Esophagus (tissue), 2 donors: ENCODE measurements around the gene KCNJ12. TPM values are rescaled to one million over a fixed set of nuclear protein-coding genes. Genes with fewer than 3 reads are reported as not detected.

Source experiments
- H3K27ac ChIP-seq, 2 donors: one replicate each; pipeline ENCODE4 v1.5.1; 2013; ENCODE audit warnings: low read depth in 2 of 2, mild to moderate bottlenecking in 2 of 2, inconsistent platforms in 1 of 2, low read length in 1 of 2, moderate library complexity in 1 of 2
- H3K27me3 ChIP-seq, 2 donors: one replicate each; pipeline ENCODE4 v1.6.1; 2013; ENCODE audit warnings: low read length in 2 of 2, control low read depth in 1 of 2, mild to moderate bottlenecking in 1 of 2; ENCODE audit not compliant: insufficient read depth in 2 of 2, control insufficient read depth in 1 of 2
- H3K36me3 ChIP-seq, 2 donors: one replicate each; pipeline ENCODE4 v1.6.1; 2013; ENCODE audit warnings: low read length in 1 of 2; ENCODE audit not compliant: control insufficient read depth in 2 of 2, insufficient read depth in 2 of 2
- H3K4me1 ChIP-seq, 2 donors: one replicate each; pipeline ENCODE4 v1.6.1; 2013; ENCODE audit warnings: low read length in 1 of 2; ENCODE audit not compliant: control insufficient read depth in 2 of 2, insufficient read depth in 2 of 2
- H3K4me3 ChIP-seq, 2 donors: one replicate each; pipeline ENCODE4 v1.5.1; 2013; ENCODE audit warnings: low read length in 2 of 2, mild to moderate bottlenecking in 2 of 2, low read depth in 1 of 2, moderate library complexity in 1 of 2
- H3K9me3 ChIP-seq, 2 donors: one replicate each; pipeline ENCODE4 v1.6.1; 2013; ENCODE audit warnings: mild to moderate bottlenecking in 2 of 2, low read depth in 1 of 2, low read length in 1 of 2, moderate library complexity in 1 of 2; ENCODE audit not compliant: control insufficient read depth in 2 of 2, insufficient read depth in 1 of 2
- WGBS, 2 donors: extraction: QIAGEN DNeasy Blood & Tissue Kit; methylation state at CpG; one replicate each; pipeline ENCODE4 v1.1.7; 2013; 5-methylcytosine and 5-hydroxymethylcytosine counted together
- polyA plus RNA-seq, 2 donors: library from polyadenylated mRNA; stranded (reverse); fragments of 200-250 nt; gene quantifications; one replicate each; pipeline ENCODE4 v1.2.3, GENCODE V29; 2013
- donor health status: healthy with polysubstance abuse.
- donor health status: Bipolar disorder and iron deficiency.

The KCNJ12 gene
- polyA plus RNA-seq, 2 donors: 0.06 to 0.09 TPM

- Histone ChIP-seq H3K4me1 (peaks cover 2 to 3% of the 10 kb centered on the region in 2 donors), H3K27me3 (no peaks in the 10 kb centered on the region), H3K4me3 (no peak overlapping the region), H3K36me3 (no peaks in the 10 kb centered on the region), H3K9me3 (no peaks in the 10 kb centered on the region), H3K27ac (no peak overlapping the region)
- 86 to 92% methylated on average over 2 of the region's 2 CpGs for WGBS, 2 donors
Measured at GRCh38 chr17:21356537-21357127, 19.5 kb upstream of the KCNJ12 start.

- H3K4me1 ChIP-seq: peaks cover 2 to 3% of the 10 kb centered on the region in 2 donors
- WGBS, 2 donors: 79 to 82% methylated on average over 5 of the region's 5 CpGs
- H3K36me3 ChIP-seq: no peaks in the 10 kb centered on the region
- no peaks in the 10 kb centered on the region for H3K27me3 ChIP-seq
- H3K4me3 ChIP-seq: no peak overlapping the region
- no peaks in the 10 kb centered on the region for H3K9me3 ChIP-seq
- no peak overlapping the region for H3K27ac ChIP-seq
Measured at GRCh38 chr17:21357281-21357680, 18.9 kb upstream of the KCNJ12 start.

DNA sequence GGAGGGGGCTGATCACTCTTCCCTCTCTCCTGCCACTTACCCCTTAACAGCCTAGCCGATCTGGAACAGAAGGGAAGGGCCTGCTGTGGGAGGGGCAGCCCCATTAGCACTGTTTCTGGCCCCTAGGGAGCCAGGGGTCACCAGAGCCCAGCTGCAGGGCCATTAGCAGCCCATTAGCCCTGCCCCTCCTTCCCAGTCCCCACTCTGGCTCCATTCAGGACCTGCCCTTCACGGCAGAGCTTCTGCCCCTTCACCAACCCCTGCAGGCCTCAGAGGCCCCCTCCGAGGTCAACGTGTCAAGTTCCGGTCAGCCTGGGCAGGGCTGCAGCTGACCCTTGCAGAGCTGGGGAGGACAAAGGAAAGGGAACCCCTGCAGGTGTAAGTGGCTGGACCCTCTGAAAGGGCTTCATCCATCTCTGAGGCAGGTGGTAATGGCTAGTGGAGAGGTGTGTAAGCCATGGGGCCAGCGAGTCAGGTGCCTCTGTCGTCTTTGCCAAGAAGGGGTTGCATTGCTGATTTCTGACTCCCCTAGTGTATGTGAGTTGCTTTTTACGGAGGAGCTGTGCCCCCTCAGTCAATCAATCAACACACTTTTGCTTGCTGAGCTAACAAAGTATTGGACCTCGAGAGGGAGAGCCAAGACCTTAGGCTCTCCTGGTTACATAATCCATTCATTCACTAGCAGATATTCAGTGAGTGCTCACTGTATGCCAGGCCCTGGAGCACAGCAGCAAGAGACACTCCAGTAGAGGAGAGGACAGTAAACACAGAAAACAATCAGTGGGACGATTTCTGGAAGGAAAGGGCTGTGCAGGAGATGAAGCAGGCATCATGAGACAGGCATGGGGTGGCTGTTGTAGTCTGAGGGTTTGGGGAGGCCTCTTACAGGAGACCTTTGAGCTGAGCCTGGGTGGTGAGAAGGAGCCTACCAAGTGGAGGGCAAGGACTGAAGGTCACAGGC is 18.2 kb upstream of the KCNJ12 start:
- Histone ChIP-seq H3K27ac (no peak overlapping the region), H3K9me3 (no peaks in the 10 kb centered on the region), H3K36me3 (no peaks in the 10 kb centered on the region), H3K4me3 (no peak overlapping the region), H3K4me1 (peaks cover 0 to 3% of the 10 kb centered on the region in 2 donors), H3K27me3 (no peaks in the 10 kb centered on the region)
- WGBS, 2 donors: 64 to 65% methylated on average over 10 of the region's 10 CpGs

DNA sequence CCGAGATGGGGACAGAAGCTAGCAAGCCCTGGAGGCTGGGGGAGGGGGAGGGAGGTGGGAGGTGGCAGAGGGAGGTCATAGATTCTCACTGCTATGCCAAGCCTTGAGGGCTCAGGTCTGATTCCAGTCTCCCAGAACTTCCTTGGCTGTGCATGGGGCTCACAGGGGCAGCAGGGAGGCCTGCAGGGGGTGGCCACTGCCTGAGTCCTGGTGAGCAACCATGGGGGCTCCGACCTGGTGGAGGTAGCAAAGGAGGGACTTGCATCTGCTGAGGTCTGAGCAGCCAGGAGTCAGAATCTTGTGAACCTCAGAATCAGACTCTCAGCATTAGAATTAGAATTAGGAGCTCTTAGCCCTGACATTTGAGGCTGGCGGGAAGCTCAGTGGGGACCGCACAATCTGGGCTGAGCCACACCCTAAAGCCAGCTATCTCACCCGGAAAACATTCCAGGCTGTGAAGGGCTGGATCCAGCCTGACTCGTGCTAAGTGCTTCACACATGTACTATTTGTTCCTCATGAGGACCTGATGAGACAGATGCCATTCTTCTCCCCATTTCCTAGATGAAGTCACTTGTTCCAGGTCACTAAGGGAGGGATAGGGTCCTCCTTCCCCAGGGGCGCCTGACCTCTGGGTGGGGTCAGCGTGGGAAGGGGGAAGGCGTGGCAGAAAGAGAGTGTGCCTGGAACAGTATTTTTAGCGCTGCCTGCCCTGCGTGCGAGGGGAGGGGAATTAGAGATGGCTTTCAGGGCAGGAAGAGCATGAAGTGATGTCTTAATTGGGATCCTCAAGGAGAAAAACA is 17.3 kb upstream of the KCNJ12 start:
- H3K27me3 ChIP-seq: no peaks in the 10 kb centered on the region
- WGBS, 2 donors: 54 to 61% methylated on average over 12 of the region's 12 CpGs
- H3K4me3 ChIP-seq: no peak overlapping the region
- H3K27ac ChIP-seq: no peak overlapping the region
- no peaks in the 10 kb centered on the region for H3K9me3 ChIP-seq
- H3K36me3 ChIP-seq: no peaks in the 10 kb centered on the region
- H3K4me1 ChIP-seq: peaks cover 0 to 3% of the 10 kb centered on the region in 2 donors

DNA sequence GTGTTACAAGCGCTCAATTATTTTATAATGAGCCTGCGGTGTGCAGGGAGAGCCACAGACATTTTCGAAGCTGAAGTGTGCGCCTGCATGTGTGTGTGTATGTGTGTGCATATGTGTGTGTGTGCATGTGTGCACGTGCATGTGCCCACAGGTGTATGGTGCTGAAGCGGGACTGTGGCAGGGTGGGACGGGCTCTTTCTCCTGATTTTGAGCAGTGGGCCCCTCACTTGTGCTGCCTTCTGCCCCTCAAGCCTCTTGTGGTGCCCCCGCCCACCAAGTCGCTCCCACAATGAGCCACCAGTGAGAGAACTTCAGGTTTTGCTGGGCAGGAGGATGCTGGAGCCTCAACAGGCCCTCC is 16.7 kb upstream of the KCNJ12 start:
- no peaks in the 10 kb centered on the region for H3K27me3 ChIP-seq
- no peaks in the 10 kb centered on the region for H3K9me3 ChIP-seq
- H3K27ac ChIP-seq: no peak overlapping the region
- WGBS, 2 donors: 85 to 86% methylated on average over 9 of the region's 9 CpGs
- no peaks in the 10 kb centered on the region for H3K36me3 ChIP-seq
- no peak overlapping the region for H3K4me3 ChIP-seq
- peaks cover 0 to 3% of the 10 kb centered on the region in 2 donors for H3K4me1 ChIP-seq

DNA sequence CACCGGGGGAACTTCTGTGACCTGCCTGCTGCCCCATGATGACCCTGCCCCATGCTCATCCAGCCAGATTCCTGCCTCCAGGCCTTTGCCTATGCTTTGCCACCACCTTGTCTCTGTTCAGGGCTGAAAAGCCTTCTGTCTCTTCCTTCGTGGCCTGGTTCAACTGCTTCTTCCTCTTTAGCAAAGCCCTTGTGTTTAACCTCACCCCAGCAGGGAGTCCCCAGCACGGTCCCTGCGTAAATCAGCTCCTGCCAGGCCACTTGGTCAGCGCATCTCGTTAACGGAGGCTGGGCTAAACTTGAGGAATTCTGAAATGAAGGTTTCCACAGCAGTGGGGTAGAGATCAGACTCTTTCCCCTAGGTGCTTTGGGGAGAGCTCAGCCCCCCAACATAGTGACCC is 16.1 kb upstream of the KCNJ12 start:
- Histone ChIP-seq H3K27me3 (no peaks in the 10 kb centered on the region), H3K36me3 (no peaks in the 10 kb centered on the region), H3K4me3 (no peak overlapping the region), H3K4me1 (peaks cover 0 to 3% of the 10 kb centered on the region in 2 donors), H3K27ac (no peak overlapping the region), H3K9me3 (no peaks in the 10 kb centered on the region)
- 63 to 80% methylated on average over 7 of the region's 7 CpGs for WGBS, 2 donors

GRCh38 chr17:21361020-21361809 is 14.9 kb upstream of the KCNJ12 start:
- WGBS, 2 donors: 75 to 81% methylated on average over 5 of the region's 5 CpGs
- Histone ChIP-seq H3K9me3 (no peaks in the 10 kb centered on the region), H3K4me1 (peaks cover 0 to 3% of the 10 kb centered on the region in 2 donors), H3K36me3 (no peaks in the 10 kb centered on the region), H3K27me3 (no peaks in the 10 kb centered on the region), H3K27ac (no peak overlapping the region), H3K4me3 (no peak overlapping the region)

GRCh38 chr17:21362331-21362931 is 13.7 kb upstream of the KCNJ12 start:
- no peaks in the 10 kb centered on the region for H3K27me3 ChIP-seq
- no peak overlapping the region for H3K4me3 ChIP-seq
- H3K4me1 ChIP-seq: peaks cover 0 to 3% of the 10 kb centered on the region in 2 donors
- H3K9me3 ChIP-seq: no peaks in the 10 kb centered on the region
- H3K27ac ChIP-seq: no peak overlapping the region
- H3K36me3 ChIP-seq: no peaks in the 10 kb centered on the region
